GM12874 (cell line): ENCODE data around the gene PRKCQ.

ENCODE experiments used
- CTCF ChIP-seq: IDR thresholded peaks from 2 replicates; pipeline ENCODE4 v1.5.1; 2011; ENCODE audit warnings: low read depth, mild to moderate bottlenecking, control low read depth, low read length, moderate library complexity; ENCODE audit not compliant: insufficient read depth

Gene PRKCQ

GRCh38 chr10:6511347-6511746 is 68.7 kb downstream of the PRKCQ start:
- no peak for TF ChIP-seq CTCF

GRCh38 chr10:6507311-6507710 is 72.8 kb downstream of the PRKCQ start:
- TF ChIP-seq CTCF: no peak

DNA sequence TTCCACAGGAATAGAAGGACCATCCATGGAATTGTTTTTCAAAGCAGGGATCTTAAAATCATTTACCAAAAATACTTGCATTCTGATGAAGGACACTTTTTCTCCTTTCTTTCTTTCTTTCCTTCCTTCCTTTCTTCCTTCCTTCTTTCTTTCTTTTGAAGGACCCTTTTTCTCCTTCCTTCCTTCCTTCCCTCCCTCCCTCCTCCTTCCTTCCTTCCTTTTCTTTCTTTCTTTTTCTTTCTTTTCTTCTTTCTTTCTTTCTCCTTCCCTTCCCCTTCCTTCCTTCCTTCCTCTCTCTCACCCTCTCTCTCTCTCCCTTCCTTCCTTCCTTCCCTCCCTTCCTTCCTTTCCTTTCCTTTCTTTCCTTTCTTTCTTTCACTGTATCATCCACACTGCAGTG is 74.8 kb downstream of the PRKCQ start:
- no peak for TF ChIP-seq CTCF

DNA sequence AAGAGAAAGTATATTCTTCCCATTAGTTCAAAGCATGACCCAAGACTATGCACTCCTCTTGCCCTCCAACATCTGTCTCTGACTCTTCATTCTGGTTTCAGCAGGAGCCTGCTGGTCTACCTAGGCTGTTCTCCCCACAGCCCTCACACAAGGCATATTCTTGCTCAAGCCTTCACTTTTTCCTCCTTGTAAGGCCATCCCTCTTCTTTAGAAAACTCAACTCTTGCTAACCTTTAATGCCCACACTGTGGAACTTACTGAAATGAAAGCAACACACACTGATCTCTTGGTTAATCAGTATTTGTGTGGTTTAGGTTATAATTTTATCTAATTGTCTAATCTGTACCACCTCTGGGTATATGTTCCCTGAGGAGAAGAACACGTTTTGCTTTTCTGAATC is 75.8 kb downstream of the PRKCQ start:
- no peak for TF ChIP-seq CTCF

DNA sequence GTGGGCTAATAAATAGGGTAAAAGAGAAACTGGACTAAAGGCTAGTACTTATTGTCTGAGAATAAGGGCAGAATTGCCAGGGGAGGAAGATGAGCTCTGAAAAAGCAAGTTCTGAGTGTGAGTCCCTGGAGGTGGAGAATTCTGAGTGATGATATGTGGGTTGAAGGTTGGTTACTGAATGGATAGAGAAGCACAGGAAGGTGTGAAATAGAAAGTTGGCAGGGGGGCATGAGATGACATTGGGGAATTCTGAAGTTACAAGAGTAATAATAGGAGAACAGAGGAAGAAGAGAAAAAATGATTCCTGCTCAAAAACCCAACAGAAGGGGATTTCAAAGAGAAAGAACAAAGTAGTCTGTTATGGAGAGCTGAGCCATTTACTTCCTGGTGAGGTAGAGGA is 76.9 kb downstream of the PRKCQ start:
- TF ChIP-seq CTCF: no peak

DNA sequence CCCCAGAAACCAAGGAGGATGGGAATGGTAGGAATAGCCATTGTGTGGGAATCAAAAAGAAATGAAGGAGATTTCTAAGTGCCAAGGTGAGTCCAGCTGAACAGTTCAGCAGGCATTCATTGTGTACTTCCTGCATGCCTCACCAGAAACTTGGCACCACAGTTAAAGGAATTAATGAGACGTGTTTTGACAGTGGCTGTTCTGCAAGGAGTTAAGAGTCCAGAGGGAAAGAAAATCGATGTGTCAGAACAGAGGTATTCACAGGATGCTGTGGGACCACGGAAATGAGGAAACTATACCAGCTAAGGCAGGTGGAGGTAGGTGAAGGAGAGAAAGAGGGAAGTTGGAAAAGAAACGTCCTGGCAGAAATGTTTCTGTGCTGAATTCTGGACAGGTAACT is 78.1 kb downstream of the PRKCQ start:
- no peak for TF ChIP-seq CTCF

DNA sequence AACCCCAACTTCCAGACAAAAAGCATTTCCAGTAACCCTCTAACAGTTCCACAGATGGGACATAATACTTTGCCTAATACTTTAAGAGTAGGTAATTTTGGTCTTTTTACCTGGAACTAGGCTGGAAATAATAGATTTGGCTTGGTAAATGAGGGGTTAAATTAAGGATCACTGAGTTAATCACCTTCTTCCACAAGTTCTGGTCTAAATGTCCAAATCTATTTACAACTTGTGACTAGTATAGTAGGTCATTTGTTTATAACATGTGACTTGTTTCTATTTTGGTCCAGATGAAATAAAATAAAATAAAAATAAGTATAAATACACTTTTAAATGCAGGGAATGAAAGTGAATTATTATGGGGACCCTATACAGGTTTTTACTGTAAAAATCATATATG is 80.1 kb downstream of the PRKCQ start:
- no peak for TF ChIP-seq CTCF

DNA sequence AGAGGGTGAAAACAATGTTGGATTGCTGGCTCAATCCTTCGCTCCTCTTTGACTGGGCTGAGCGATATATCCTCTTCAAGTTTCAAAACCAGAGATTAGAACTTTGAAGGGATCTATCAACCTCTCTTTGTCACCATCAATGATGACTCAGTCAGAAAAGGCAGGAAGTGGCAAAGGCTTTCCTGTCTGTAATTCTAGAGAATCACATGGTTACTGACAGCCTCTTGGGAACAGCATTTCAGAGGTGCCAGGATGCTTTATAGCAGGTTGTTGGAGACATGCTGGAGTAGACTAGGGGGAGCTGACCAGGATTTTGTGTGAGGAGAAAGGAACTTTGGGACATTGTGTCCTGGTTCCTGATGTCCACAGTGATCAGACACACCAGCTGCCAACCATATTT is 81.3 kb downstream of the PRKCQ start:
- TF ChIP-seq CTCF: no peak
